H1 (cell line): Measurements from ENCODE around the gene PDZD2. TPM values are rescaled to one million over a fixed set of nuclear protein-coding genes. Genes with fewer than 3 reads are reported as not detected.

Source experiments
- CTCF ChIA-PET: fragments of 300-600 bp; sonication (Branson Sonifier 250); formaldehyde crosslinking; loops from one replicate; lab custom pipeline; 2021; ENCODE audit not compliant: partially characterized antibody; lab: Charles Lee
- POLR2A ChIA-PET: fragments of 300-600 bp; sonication (Branson Sonifier 250); formaldehyde crosslinking; loops from one replicate; lab custom pipeline; 2021; ENCODE audit warnings: inconsistent platforms; ENCODE audit not compliant: partially characterized antibody; lab: Charles Lee
- DNase-seq, 2 experiments: peaks; one replicate each; pipeline versions ENCODE4 v3.0.0 to v3.0.0-alpha.2; 2010 to 2022; ENCODE audit warnings: low spot score in 2 of 2, low read depth in 1 of 2, mixed read lengths in 1 of 2
- FAIRE-seq: peaks from 2 replicates; lab custom pipeline; 2011; peaks lifted over from hg19 to GRCh38; lab: Jason Lieb, UNC
- H2AFZ ChIP-seq: 2 replicates; pipeline ENCODE4 v1.8.1; 2012; ENCODE audit warnings: low read length, inconsistent platforms
- H2AK5ac ChIP-seq: 2 replicates; pipeline ENCODE4 v1.6.1; 2013; ENCODE audit warnings: low read depth, low read length
- H2BK120ac ChIP-seq: replicated peaks from 2 replicates; pipeline ENCODE3; 2013; ENCODE audit warnings: low read depth, low read length, inconsistent platforms
- H2BK12ac ChIP-seq: 2 replicates; pipeline ENCODE4 v1.6.1; 2013; ENCODE audit warnings: low read depth, low read length
- H2BK15ac ChIP-seq: 2 replicates; pipeline ENCODE4 v1.6.1; 2013; ENCODE audit warnings: low read length
- H2BK20ac ChIP-seq: 2 replicates; pipeline ENCODE4 v1.6.1; 2013; ENCODE audit warnings: low read length
- H2BK5ac ChIP-seq: 2 replicates; pipeline ENCODE4 v1.6.1; 2013; ENCODE audit warnings: low read depth, low read length
- H3K14ac ChIP-seq: 2 replicates; pipeline ENCODE4 v1.6.1; 2013; ENCODE audit warnings: inconsistent platforms; ENCODE audit not compliant: insufficient read length
- H3K18ac ChIP-seq: 2 replicates; pipeline ENCODE4 v1.6.1; 2013; ENCODE audit warnings: low read length; ENCODE audit errors: extremely low read depth
- H3K23ac ChIP-seq: 2 replicates; pipeline ENCODE4 v1.6.1; 2013; ENCODE audit warnings: inconsistent platforms; ENCODE audit not compliant: insufficient read length
- H3K23me2 ChIP-seq: 2 replicates; pipeline ENCODE4 v1.6.1; 2013; ENCODE audit warnings: low read depth, low read length
- H3K27ac ChIP-seq: 2 replicates; pipeline ENCODE4 v1.6.1; 2011; ENCODE audit warnings: low read depth, low read length, inconsistent platforms
- H3K27me3 ChIP-seq, 4 experiments: replicated peaks in 1 of 4; 1 replicate in 1 of 4; 2 replicates in 3 of 4; pipeline versions ENCODE4 v1.6.1 to v1.8.1; 2011 to 2013; ENCODE audit warnings: low read length in 3 of 4, mild to moderate bottlenecking in 3 of 4, inconsistent platforms in 2 of 4, mixed read lengths in 2 of 4, moderate library complexity in 1 of 4; ENCODE audit not compliant: control insufficient read depth in 3 of 4, insufficient read depth in 3 of 4; ENCODE audit errors: extremely low read depth in 1 of 4
- H3K36me3 ChIP-seq, 4 experiments: 2 replicates each; pipeline versions ENCODE4 v1.6.1 to v1.8.1; 2011 to 2013; ENCODE audit warnings: mild to moderate bottlenecking in 4 of 4, low read length in 3 of 4, moderate library complexity in 2 of 4, control low read depth in 1 of 4, inconsistent platforms in 1 of 4; ENCODE audit not compliant: insufficient read depth in 4 of 4, control insufficient read depth in 2 of 4
- H3K4ac ChIP-seq: replicated peaks from 2 replicates; pipeline ENCODE3; 2013; ENCODE audit warnings: low read length, low read depth, mixed read lengths, inconsistent platforms; ENCODE audit not compliant: insufficient read length
- H3K4me1 ChIP-seq, 4 experiments: replicated peaks in 1 of 4; 1 replicate in 1 of 4; 2 replicates in 3 of 4; pipeline versions ENCODE4 v1.6.1 to v1.8.1; 2011 to 2013; ENCODE audit warnings: low read length in 3 of 4, inconsistent platforms in 2 of 4, mixed read lengths in 1 of 4; ENCODE audit not compliant: insufficient read depth in 4 of 4, control insufficient read depth in 3 of 4
- H3K4me2 ChIP-seq, 2 experiments: 2 replicates each; pipeline versions ENCODE4 v1.6.1 to v1.8.1; 2011 to 2013; ENCODE audit warnings: low read depth in 2 of 2, low read length in 2 of 2, control low read depth in 1 of 2, inconsistent platforms in 1 of 2, mild to moderate bottlenecking in 1 of 2; ENCODE audit not compliant: insufficient read depth in 1 of 2
- H3K4me3 ChIP-seq, 4 experiments: fragments of 200-600, 300-600 bp in 1 of 4; sonication (generic), shearing (Covaris generic), sonication (Bioruptor Twin) in 1 of 4; 2 replicates each; pipeline versions ENCODE4 v1.5.1 to v1.8.1; 2011 to 2016; ENCODE audit warnings: low read length in 4 of 4, low read depth in 3 of 4, control low read depth in 2 of 4, inconsistent platforms in 2 of 4, mild to moderate bottlenecking in 2 of 4, mixed read lengths in 1 of 4, moderate library complexity in 1 of 4; ENCODE audit not compliant: insufficient read depth in 2 of 4; ENCODE audit errors: extremely low read depth in 1 of 4
- H3K56ac ChIP-seq: replicated peaks from 2 replicates; pipeline ENCODE3; 2013; ENCODE audit warnings: low read depth, mild to moderate bottlenecking, mixed read lengths, low read length, inconsistent platforms; ENCODE audit not compliant: insufficient read length
- H3K79me1 ChIP-seq: 2 replicates; pipeline ENCODE4 v1.6.1; 2013; ENCODE audit warnings: low read depth, low read length, control low read depth
- H3K79me2 ChIP-seq, 2 experiments: 2 replicates each; pipeline versions ENCODE4 v1.6.1 to v1.8.1; 2012 to 2013; ENCODE audit warnings: low read length in 2 of 2, mild to moderate bottlenecking in 2 of 2, inconsistent platforms in 1 of 2; ENCODE audit not compliant: insufficient read depth in 2 of 2, control insufficient read depth in 1 of 2
- H3K9ac ChIP-seq, 4 experiments: replicated peaks in 1 of 4; 1 replicate in 1 of 4; 2 replicates in 3 of 4; pipeline versions ENCODE4 v1.6.1 to v1.8.1; 2011 to 2013; ENCODE audit warnings: low read depth in 3 of 4, low read length in 3 of 4, control low read depth in 2 of 4, mild to moderate bottlenecking in 2 of 4, moderate library complexity in 2 of 4, inconsistent platforms in 1 of 4; ENCODE audit errors: extremely low read depth in 1 of 4
- H3K9me3 ChIP-seq, 2 experiments: 2 replicates each; pipeline versions ENCODE4 v1.6.1 to v1.8.1; 2012 to 2013; ENCODE audit warnings: mild to moderate bottlenecking in 2 of 2, moderate library complexity in 2 of 2, control low read depth in 1 of 2, inconsistent platforms in 1 of 2, low read depth in 1 of 2, low read length in 1 of 2, mixed read lengths in 1 of 2; ENCODE audit not compliant: insufficient read depth in 2 of 2
- H4K20me1 ChIP-seq, 2 experiments: replicated peaks in 1 of 2; 2 replicates each; pipeline versions ENCODE3 to v1.8.1; 2011 to 2013; ENCODE audit warnings: inconsistent platforms in 2 of 2, low read length in 2 of 2, mild to moderate bottlenecking in 1 of 2; ENCODE audit not compliant: insufficient read depth in 2 of 2, control insufficient read depth in 1 of 2
- H4K5ac ChIP-seq: 2 replicates; pipeline ENCODE4 v1.6.1; 2013; ENCODE audit warnings: low read length, low read depth, mixed read lengths, inconsistent platforms; ENCODE audit not compliant: insufficient read length
- H4K8ac ChIP-seq: 2 replicates; pipeline ENCODE4 v1.8.0; 2013; ENCODE audit warnings: mild to moderate bottlenecking, moderate library complexity, low read length, inconsistent platforms; ENCODE audit not compliant: insufficient read depth; ENCODE audit errors: extremely low read depth
- H4K91ac ChIP-seq: replicated peaks from 2 replicates; pipeline ENCODE3; 2013; ENCODE audit warnings: low read length, mixed read lengths, inconsistent platforms; ENCODE audit not compliant: insufficient read length
- BACH1 ChIP-seq: IDR thresholded peaks from 2 replicates; pipeline ENCODE4 v1.6.1; 2012; ENCODE audit warnings: low read length, improper control_type of control experiment
- BCL11A ChIP-seq, 2 experiments: IDR thresholded peaks; one replicate each; pipeline ENCODE4 v1.6.1; 2011; ENCODE audit warnings: low read depth in 2 of 2, low read length in 2 of 2, mild to moderate bottlenecking in 2 of 2
- CBX5 ChIP-seq: fragments of 300-800, 300-1000 bp; sonication (generic); IDR thresholded peaks from 2 replicates; pipeline ENCODE4 v1.7.1; 2016; ENCODE audit warnings: antibody characterized with exemption, low read length, low read depth
- EZH2 ChIP-seq: fragments of 200-600 bp; sonication (generic); IDR thresholded peaks from 2 replicates; pipeline ENCODE4 v1.7.1; 2012; ENCODE audit warnings: low read depth, mild to moderate bottlenecking, moderate library complexity, low read length, inconsistent platforms; ENCODE audit not compliant: severe bottlenecking
- GABPA ChIP-seq: IDR thresholded peaks from 2 replicates; pipeline ENCODE4 v1.6.1; 2011; ENCODE audit warnings: mild to moderate bottlenecking, low read length, moderate library complexity, borderline replicate concordance; ENCODE audit not compliant: insufficient read depth
- HDAC2 ChIP-seq, 2 experiments: fragments of 300-600 bp in 1 of 2; sonication (generic) in 1 of 2; IDR thresholded peaks; 2 replicates each; pipeline ENCODE4 v1.6.1; 2011 to 2012; ENCODE audit warnings: low read depth in 2 of 2, low read length in 2 of 2, mild to moderate bottlenecking in 2 of 2, moderate library complexity in 2 of 2, borderline replicate concordance in 1 of 2, inconsistent platforms in 1 of 2
- KDM1A ChIP-seq: fragments of 200-600, 300-600 bp; sonication (generic); IDR thresholded peaks from 2 replicates; pipeline ENCODE4 v1.7.1; 2016; ENCODE audit warnings: mild to moderate bottlenecking, low read length, borderline replicate concordance
- NANOG ChIP-seq: IDR thresholded peaks from 2 replicates; pipeline ENCODE4 v1.6.1; 2011; ENCODE audit warnings: low read length, low read depth, mild to moderate bottlenecking, inconsistent platforms; ENCODE audit not compliant: insufficient read depth, poor library complexity, severe bottlenecking
- PHF8 ChIP-seq: fragments of 200-600 bp; sonication (generic); conservative IDR thresholded peaks from 2 replicates; pipeline ENCODE4 v1.7.1; 2012; ENCODE audit warnings: low read depth, mild to moderate bottlenecking, inconsistent platforms, low read length, moderate library complexity
- SIN3A ChIP-seq, 2 experiments: IDR thresholded peaks in 1 of 2; conservative IDR thresholded peaks in 1 of 2; 2 replicates each; pipeline ENCODE4 v1.6.1; 2011 to 2012; ENCODE audit warnings: low read length in 2 of 2, improper control_type of control experiment in 1 of 2, low read depth in 1 of 2, mild to moderate bottlenecking in 1 of 2
- TAF7 ChIP-seq: optimal IDR thresholded peaks from 2 replicates; pipeline ENCODE3; 2011; ENCODE audit warnings: low read depth, mild to moderate bottlenecking, inconsistent platforms, low read length, moderate library complexity, borderline replicate concordance
- WGBS, 2 experiments: shearing (Covaris generic) in 1 of 2; methylation state at CpG; one replicate each; pipeline versions ENCODE4 v1.1.6 to v1.1.7; 2013 to 2015; ENCODE audit warnings: low lambda C conversion rate in 2 of 2, mixed read lengths in 2 of 2, inconsistent platforms in 1 of 2, low coverage in 1 of 2, missing lambda C conversion rate in 1 of 2; ENCODE audit not compliant: insufficient replicate concordance in 2 of 2, insufficient coverage in 1 of 2, insufficient read length in 1 of 2; ENCODE audit errors: extremely low coverage in 1 of 2, missing lambda C conversion rate in 1 of 2; 5-methylcytosine and 5-hydroxymethylcytosine counted together
- polyA plus RNA-seq, 7 experiments: library from polyadenylated mRNA; depleted of rRNA in 3 of 7; stranded (reverse) in 5 of 7; unstranded in 2 of 7; fragments of >200 nt in 5 of 7; fragments of 200-250 nt in 2 of 7; gene quantifications; 1 replicate in 5 of 7; 2 replicates in 1 of 7; 4 replicates in 1 of 7; pipeline versions ENCODE4 v1.2.1 to v1.2.3, GENCODE V29; 2011 to 2013; ENCODE audit warnings: missing spikeins in 2 of 7, mixed read lengths in 2 of 7
- total RNA-seq: library from RNA; stranded (reverse); fragmentation: NEBNext Ultra II Directional; extraction: Animal tissue kit (Norgen Biotek cat#: 25700); gene quantifications from 2 replicates; pipeline ENCODE4 v1.2.1, GENCODE V29; 2021
- TF ChIP-seq, protein P1 (sequence below): IDR thresholded peaks from 2 replicates; pipeline ENCODE4 v1.6.1; 2012; ENCODE audit warnings: inconsistent platforms

PDZD2 gene
- total and polyA plus RNA-seq, 2 of the 8 experiments (the other 6 are each of a cell fraction or from before 2014, with no cell fraction given): 1.2 to 6.8 TPM

DNA sequence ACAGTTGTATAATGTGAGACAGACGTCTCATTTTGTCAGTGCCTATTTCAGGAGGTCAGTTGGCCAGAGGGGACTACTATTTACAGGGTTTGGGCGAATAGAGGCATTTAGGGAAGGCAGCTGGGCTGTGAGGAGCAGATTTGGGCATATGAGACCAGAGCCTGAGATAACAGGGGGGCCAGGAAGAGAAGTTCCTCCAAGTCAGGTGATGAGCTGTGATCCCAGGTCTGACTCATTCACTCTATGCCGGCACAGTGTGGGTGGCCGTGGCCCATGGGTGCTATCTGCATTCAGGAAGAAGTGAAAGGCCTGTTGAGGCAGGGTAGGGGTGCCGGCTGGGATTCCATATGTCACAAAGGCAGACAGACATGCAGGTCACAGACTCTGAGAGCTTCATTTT is 142.8 kb downstream of the PDZD2 start:
- H3K4me3 ChIP-seq: no peak overlapping the region

More for the DNA sequence above, 142.8 kb downstream of the PDZD2 start:
- FAIRE-seq (no peak), DNase-seq (no peak)
- Histone ChIP-seq H4K91ac (no peak overlapping the region), H4K20me1 (no peaks in the 10 kb centered on the region), H2BK15ac (no peak overlapping the region), H3K23me2 (no peaks in the 10 kb centered on the region), H2AK5ac (no peak overlapping the region), H3K4ac (no peak overlapping the region), H3K79me1 (no peaks in the 10 kb centered on the region), H2BK5ac (no peak overlapping the region), H3K56ac (no peak overlapping the region), H2BK120ac (no peak overlapping the region), H3K4me2 (no peak overlapping the region), H3K36me3 (0 out of 8 replicates have a peak, but pooled peaks cover 0 to 2% (median 0%) of the 10 kb centered on the region in 4 experiments), H3K79me2 (no peaks in the 10 kb centered on the region), H3K4me1 (peaks cover 0 to 3% (median 0%) of the 10 kb centered on the region in 4 experiments; a peak in 1 of 7 replicates), H2BK20ac (no peak overlapping the region), H3K18ac (no peak overlapping the region), H3K9ac (no peak overlapping the region), H2AFZ (no peak overlapping the region), H3K27me3 (no peaks in the 10 kb centered on the region), H3K14ac (no peak overlapping the region), H3K23ac (no peak overlapping the region), H4K5ac (no peak overlapping the region), H3K27ac (no peak overlapping the region), H4K8ac (no peak overlapping the region), H2BK12ac (no peak overlapping the region), H3K9me3 (peaks cover 2 to 7% of the 10 kb centered on the region in 2 experiments; a peak in 3 of 4 replicates)
- POLR2A ChIA-PET: no interaction called here
- CTCF ChIA-PET: interaction anchor here (0.6 to 1.7 kb wide), 5 partner anchors 14 to 311 kb away, joined by 3 to 5 read pairs (median 3); no protein-coding TSS in a partner anchor
- TF ChIP-seq, protein P1, sequence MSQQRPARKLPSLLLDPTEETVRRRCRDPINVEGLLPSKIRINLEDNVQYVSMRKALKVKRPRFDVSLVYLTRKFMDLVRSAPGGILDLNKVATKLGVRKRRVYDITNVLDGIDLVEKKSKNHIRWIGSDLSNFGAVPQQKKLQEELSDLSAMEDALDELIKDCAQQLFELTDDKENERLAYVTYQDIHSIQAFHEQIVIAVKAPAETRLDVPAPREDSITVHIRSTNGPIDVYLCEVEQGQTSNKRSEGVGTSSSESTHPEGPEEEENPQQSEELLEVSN: no peak
- TF ChIP-seq GABPA: no peak
- TF ChIP-seq EZH2: no peak
- no peak for TF ChIP-seq BCL11A (IDR thresholded peaks at IDR 0.05; ENCODE audit: low read depth in 2 of 2, low read length in 2 of 2)
- no peak for TF ChIP-seq PHF8
- no peak for TF ChIP-seq NANOG
- no peak for TF ChIP-seq BACH1
- no peak for TF ChIP-seq HDAC2 (IDR thresholded peaks at IDR 0.05; ENCODE audit: borderline replicate concordance in 1 of 2, low read depth in 2 of 2, low read length in 2 of 2)
- no peak for TF ChIP-seq TAF7
- no peak for TF ChIP-seq CBX5
- no peak for TF ChIP-seq KDM1A
- TF ChIP-seq SIN3A (conservative IDR thresholded peaks at IDR 0.05 in 1 of 2, IDR thresholded peaks at IDR 0.05 in 1 of 2; ENCODE audit: low read depth in 1 of 2, low read length in 2 of 2): no peak
- WGBS, 2 experiments: 83% methylated on average over 5 of the region's 5 CpGs; no CpG with 5 or more reads in 1 of the 2 experiments
